Right ventricle myocardium superior (tissue), 1 donor: ENCODE measurements around the gene FAM200A. TPM values are rescaled to one million over a fixed set of nuclear protein-coding genes. Genes with fewer than 3 reads are reported as not detected.
"Not testable (repeated sequence)": the region's sequence is repeated elsewhere in the genome, so short reads cannot be mapped to it uniquely, and the experiment has no call there.

Source experiments
- ATAC-seq: fragments of 200-7000 bp; cut with Tn5 transposase; one replicate; pipeline ENCODE4 v1.9.1; 2020; ENCODE audit warnings: mild to moderate bottlenecking; ENCODE audit not compliant: poor library complexity
- DNase-seq: peaks from one replicate; pipeline ENCODE4 v3.0.0-alpha.2; 2020
- intact Hi-C: fragments of 100-400 bp; cut with DNase I; formaldehyde crosslinking; loops from one replicate; pipeline ENCODE4 v1.11.2; 2022
- total RNA-seq: library from RNA; stranded (reverse); fragmentation: NEBNext Ultra II Directional; extraction: Animal tissue kit (Norgen Biotek cat#: 25700); gene quantifications from one replicate; pipeline ENCODE4 v1.2.1, GENCODE V29; 2021
- donor health status: DM: no; HTN: yes; CAD: no; lungs with severe emphysema.

Gene FAM200A
- total RNA-seq, 1 donor from 2014 or later, result 6.5 TPM

DNA sequence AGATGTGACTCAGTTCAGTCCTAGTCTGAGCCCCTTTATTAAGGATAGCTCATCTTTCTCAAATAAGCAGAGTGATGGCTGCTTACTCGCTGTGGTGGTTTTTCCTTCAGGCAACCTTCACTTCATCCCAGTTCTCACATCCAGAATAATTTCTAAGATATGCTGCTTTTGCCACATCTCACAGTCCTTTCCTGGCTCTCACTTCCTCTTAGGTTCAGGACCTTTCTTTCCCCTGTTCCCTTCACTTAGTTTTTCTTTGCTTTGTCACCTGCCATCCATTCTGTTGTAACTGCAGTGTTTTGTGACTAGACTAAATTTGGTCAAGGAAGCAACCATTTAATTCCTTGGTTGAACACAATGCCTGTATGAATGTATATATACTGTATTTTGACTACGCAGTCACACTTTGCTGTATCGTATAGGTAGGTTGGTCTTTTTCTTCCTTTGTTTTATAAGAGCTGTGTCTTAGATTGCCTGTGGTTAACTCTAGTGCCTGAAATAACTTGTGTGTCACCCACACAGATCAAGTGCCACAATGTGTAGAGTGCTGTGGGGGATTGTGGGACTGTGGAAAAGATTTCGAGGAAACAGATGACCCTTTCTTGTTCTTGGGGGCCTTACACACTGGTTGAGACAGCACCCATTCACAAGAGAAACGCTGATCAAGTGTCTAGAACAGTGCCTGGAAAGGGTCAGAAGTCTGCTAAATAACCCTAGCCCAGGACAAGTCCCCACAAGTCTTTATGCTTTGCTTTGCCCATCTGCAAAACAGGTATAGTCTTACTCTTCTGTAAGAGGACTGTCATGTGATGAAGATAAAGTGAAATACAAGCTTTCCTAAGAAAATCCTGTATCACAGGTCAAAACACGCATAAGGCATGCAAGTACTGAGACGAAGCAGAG is 9.2 kb upstream of the FAM200A start:
- ATAC-seq (no peak), DNase-seq (no peak)
- intact Hi-C loops, result no loop called here

DNA sequence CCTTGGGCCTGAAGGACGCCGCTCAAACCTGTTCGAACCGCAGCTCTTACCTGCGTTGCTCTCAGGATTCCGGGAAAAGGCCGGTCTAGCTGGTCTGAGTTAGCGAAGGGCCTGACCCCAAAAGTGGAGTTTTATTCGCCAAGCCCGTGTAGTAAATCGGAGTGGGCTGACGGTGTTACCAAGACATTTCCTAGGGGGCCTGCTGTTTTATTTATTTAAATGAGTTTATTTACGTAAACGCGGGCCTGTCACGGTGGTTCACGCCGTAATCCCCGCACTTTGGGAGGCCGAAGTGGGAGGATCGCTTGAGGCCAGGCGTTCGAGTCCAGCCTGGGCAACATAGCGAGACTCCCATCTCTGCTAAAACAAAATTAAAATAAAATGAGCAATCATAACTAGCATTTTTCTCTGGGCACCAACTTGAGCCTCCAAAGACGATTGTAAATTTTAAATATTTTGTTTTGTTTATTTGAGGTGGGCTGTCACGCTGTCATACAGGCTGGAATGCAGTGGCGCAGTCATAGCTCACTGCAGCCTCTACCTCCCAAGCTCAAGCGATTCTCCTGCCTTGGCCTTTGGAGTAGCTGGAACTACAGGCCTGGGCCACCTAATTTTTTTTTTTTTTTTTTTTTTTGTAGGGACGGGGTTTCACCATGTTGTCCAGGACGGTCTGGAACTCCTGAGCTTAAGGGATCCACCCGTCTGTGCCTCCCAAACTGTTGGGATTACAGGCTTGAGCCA is 7.4 kb upstream of the FAM200A start:
- intact Hi-C loops, result loop anchor here (10.0 kb wide), 1 partner anchor 55 kb away; the partner anchor contains the start of genes ZKSCAN5 and ZNF394
- DNase-seq (no peak), ATAC-seq (no peak)

DNA sequence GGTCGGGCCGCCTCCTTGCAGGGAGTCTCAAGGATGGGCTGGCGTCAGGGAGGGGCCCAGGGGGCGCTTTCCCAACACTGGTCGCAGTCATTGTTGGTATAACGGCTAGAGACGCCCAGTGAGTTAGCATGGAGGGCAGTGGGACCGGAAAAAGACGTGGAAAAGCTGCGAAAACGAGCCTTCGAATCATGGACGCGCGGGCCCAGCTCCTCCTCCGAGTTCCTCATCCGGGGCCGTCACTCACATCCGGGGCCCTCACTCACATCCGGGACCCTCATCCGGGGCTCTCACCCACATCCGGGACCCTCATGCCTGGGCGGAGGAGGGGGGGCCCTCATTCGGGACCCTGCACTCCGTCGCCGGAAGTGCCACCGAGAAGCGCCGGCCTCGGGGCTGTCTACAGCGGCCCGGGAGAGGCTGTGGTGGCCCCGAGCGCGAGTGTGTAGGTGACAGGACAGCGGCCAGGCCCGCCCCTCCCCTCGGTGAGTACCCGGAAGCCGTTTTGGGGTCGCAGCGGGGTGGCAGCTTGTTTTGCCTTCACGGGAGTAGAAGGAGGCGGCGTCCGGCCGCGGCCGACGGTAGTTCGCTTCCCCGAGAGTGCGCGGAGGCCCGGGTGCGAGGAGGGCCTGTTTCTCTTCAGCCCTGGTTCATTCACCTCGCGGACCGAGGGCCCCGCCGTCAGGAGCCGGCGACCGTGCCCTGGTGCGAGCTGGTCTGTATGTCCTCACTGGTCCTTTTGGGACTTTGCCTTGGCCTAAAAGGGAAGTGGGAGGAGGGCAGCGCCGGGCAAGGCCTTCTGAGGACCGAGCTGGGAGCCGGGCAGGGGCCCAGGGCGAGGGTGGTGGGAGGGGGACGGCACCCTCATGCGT is 6.6 kb upstream of the FAM200A start, which contains the start of gene ZNF655:
Gene ZNF655, plus strand, starts transcription at position 337 of the 869 bp plus-strand sequence. CDS start 1,918 bp downstream, outside the sequence.
- intact Hi-C loops, result loop anchor here (10.0 kb wide), 1 partner anchor 54 kb away; the partner anchor contains the start of genes ZKSCAN5 and ZNF394

DNA sequence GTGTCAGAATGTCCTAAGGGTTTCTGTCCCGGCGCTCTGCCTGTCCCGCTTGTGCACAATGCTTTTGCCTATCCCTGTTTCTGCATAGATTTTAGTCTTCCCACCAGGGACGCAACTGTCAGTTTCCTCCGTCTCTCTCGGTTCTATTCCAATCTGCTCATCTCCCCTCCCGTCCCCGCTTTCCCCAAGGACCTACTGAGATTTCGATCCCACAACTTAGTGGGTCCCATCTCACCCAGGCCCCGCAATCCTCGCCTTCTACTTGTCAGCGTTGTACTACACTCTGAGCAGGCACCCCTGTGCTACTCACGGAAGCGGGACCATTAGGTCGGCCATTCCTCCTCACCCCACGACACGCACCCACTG is 6.0 kb upstream of the FAM200A start:
- intact Hi-C loops, result loop anchor here (10.0 kb wide), 1 partner anchor 53 kb away; the partner anchor contains the start of genes ZKSCAN5 and ZNF394
- DNase-seq (no peak), ATAC-seq (no peak)

More for the DNA sequence above, 6.6 kb upstream of the FAM200A start, which contains the start of gene ZNF655:
- ATAC-seq (peak; percentile 98), DNase-seq (peak; percentile 94)

DNA sequence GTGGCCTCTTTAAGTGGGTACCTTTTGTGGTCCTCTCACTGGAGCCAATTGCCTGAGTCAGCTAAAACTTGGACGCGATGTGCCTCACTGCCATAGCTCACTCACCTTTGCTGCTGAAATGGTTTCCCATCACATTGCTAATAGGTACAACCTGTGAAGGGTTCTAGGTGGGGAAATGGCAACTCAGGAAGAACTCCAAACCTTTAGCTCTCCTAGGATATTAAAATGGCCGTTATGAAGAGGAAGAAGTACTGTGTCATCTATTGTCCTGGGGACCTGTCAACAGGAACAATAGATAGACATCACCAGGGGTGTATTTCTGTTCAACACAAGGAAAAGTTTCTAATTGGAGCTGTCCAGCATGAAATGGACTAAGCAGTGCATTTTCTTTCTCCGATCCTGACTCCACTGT is 5.3 kb upstream of the FAM200A start:
- intact Hi-C loops, result loop anchor here (10.0 kb wide), 1 partner anchor 52 kb away; the partner anchor contains the start of genes ZKSCAN5 and ZNF394
- ATAC-seq (no peak), DNase-seq (no peak)

DNA sequence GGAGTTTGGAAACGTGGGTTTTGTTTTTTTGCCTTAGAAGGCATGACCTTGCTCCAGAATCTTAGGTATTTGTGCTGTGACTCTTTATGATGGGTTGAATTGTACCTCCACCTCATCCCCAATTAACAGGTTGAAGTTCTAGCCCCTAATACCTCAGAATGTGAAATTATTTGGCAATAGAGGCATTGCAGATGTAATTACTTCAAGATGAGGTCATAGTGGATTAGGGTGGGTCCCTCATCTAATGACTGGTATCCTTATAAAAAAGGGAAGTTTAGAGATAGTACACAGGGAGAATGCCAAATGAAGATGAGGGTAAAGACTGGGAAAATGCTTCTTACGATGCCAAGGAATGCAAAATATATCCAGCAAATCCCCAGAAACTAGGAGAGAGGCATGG is 3.0 kb upstream of the FAM200A start:
- ATAC-seq (no peak), DNase-seq (no peak)
- intact Hi-C loops, result loop anchor here (10.0 kb wide), 1 partner anchor 50 kb away; the partner anchor contains the start of genes ZKSCAN5 and ZNF394

DNA sequence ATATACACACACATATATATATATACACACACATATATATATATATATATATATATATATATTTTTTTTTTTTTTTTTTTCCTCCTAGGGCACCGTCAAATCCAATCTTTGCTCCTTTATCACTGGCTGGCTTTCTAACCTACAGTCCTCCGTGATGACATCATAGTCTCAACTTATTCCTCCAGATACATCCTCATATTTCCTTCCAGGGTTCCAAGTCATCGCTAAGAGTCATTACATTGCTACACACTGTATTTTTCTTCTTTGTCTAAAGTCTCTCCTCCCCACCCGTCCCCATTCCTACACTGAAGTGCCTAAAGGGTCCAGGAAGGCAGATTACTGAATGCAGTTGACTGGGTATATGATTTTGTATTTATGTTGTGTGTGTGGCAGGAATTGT is 1.1 kb upstream of the FAM200A start:
- intact Hi-C loops, result loop anchor here (10.0 kb wide), 1 partner anchor 48 kb away; the partner anchor contains the start of genes ZKSCAN5 and ZNF394
- ATAC-seq (no peak), DNase-seq (no peak)

DNA sequence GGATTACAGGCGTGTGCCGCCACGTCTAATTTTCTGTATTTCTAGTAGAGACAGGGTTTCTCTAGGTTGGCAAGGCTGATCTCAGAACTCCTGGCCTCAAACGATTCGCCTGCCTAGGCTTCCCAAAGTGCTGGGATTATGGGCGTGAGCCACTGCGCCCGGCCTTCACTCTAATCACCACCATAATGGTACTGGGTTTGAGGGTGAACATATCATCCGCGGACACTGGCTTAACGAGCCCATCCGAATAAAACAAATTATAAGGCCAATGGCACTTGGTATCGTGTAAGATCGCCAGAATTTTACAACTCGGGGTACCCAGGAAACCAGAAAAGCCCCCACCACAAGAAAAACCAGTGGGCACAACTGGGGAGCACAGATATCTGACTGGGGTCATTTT is 580 bp downstream of the FAM200A start:
- DNase-seq (no peak), ATAC-seq (peak; percentile 14)
- intact Hi-C loops, result loop anchor here (10.0 kb wide), 1 partner anchor 47 kb away; the partner anchor contains the start of genes ZKSCAN5 and ZNF394

DNA sequence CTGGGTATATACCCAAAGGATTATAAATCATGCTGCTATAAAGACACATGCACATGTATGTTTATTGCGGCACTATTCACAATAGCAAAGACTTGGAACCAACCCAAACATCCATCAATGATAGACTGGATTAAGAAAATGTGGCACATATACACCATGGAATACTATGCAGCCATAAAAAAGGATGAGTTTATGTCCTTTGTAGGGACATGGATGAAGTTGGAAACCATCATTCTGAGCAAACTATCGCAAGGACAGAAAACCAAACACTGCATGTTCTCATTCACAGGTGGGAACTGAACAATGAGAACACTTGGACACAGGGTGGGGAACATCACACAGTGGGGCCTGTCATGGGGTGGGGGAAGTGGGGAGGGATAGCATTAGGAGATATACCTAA is 2.4 kb downstream of the FAM200A start:
- intact Hi-C loops, DNase-seq, ATAC-seq: not testable (repeated sequence)

DNA sequence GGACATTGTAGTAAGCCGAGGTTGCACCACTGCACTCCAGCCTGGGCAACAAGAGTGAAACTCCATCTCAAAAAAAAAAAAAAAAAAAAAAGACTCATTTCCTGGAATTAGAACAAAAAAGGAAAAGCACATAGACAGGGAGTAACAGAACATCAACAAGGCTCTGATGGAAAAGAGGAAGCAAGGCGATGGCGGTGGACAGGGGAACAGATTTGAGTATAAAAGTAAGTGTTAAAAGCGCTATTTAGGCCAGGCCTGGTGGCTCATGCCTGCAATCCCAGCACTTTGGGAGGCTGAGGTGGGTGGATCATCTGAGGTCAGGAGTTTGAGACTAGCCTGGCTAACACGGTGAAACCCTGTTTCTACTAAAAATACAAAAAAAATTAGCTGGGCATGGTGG is 6.6 kb downstream of the FAM200A start:
- intact Hi-C loops, DNase-seq, ATAC-seq: not testable (repeated sequence)

DNA sequence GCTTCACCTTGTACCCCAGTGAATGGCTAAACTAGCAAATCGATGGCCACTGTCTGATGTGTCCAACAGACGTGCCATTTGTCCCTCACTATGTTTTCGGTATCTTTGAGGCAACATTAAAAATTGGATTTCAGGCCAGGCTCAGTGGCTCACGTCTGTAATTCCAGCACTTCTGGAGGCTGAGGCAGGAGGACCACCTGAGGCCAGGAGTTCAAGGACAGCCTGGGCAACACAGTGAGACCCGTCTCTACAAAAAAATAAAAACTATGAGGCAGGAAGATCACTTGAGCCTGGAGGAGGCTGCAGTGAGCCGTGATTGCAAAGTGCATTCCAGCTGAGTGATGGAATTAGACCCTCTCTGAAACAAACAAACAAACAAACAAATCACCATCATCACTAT is 8.0 kb downstream of the FAM200A start:
- intact Hi-C loops, result no loop called here
- DNase-seq, result no peak
- no peak for ATAC-seq

DNA sequence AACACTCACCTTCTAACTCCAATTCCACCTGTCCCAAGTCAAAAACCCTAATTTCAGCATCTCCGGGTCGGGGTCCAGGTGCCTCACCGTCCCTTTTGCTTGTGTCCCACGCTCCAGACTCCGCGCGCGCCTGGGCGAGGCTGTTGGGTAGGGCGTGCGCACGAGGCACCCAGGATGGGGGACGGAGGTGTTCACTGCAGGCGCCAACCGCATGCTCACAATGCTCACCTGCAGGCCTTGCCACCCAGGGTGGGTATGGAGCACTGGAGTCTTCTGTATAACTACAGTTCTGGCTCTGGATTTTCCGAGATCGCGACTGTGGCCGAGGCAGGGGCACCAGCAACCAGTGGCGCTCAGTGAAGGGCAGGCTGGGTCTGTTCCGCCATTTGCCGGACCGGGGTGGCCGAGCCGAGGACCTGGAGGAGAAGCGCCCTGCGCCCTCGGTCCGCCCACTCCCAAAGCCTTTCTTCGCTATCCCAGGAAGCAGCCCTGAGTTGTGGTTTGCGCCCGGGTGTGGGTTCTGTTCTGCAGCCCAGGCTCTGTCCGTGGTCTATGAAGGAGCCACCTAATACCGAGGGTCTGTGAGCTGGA is 8.7 kb downstream of the FAM200A start:
- no peak for DNase-seq
- intact Hi-C loops, result no loop called here
- no peak for ATAC-seq

DNA sequence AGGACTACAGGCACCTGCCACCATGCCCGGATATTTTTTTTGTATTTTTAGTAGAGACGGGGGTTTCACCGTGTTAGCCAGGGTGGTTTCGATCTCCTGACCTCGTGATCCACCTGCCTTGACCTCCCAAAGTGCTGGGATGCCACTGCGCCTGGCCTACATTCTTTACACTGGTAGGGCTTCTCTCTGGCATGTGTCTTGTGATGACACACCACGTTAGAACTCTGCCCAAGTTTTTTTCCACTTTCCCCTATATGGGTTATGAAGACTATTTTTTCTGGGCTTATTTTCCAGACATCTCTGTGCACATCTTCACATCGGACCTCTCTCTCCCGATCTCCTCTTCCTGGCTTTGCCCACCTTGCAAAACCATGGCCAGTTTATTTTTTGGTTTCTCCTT is 10.7 kb downstream of the FAM200A start:
- no peak for DNase-seq
- no peak for ATAC-seq
- intact Hi-C loops, result no loop called here

DNA sequence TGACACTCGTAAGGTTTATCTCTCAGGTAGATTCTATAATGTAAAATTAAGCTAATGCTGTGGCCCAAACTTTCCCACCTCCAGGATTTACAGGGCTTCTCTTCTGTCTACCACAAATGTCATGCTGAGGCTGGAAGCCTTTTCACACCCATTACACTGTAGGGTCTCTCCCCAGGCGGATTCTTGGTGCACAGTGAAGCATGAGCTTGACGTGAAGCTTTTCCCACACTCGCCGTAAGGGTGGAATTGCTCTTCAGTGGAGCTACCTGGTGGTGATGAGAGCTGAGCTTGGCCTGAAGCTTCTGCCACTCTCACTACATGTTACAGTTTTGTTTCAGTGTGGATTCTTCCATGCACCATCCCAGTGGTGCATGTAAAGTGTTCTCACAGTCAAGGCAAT is 11.4 kb downstream of the FAM200A start:
- intact Hi-C loops, result no loop called here
- no peak for DNase-seq
- no peak for ATAC-seq

DNA sequence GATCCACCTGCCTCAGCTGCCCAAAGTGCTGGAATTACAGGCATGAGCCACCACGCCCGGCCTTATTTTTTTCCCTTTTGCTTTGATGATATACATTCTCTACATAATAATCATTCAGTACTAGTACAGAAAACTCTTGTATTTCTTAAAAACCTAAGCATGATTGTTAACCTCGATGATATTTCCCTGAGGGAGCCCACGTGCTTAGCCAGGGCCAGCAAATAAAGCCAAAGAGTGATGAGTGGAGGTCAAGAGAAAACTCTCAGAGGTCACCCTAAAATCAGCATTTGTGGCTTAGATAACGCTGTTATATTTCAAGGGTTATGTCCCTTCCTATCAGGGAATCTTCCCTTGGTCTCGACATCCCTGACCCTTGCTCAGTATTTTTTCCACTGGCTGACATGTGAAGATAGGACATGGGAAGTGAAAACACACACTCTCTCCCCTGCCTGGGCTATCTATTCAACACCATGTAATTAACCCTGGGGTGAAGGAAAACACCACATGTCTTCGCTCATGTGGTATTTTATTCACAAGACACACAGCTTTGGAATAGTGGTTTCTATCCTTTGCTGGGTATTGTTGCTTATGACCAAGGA is 12.6 kb downstream of the FAM200A start:
- intact Hi-C loops, result no loop called here
- DNase-seq (no peak), ATAC-seq (no peak)

DNA sequence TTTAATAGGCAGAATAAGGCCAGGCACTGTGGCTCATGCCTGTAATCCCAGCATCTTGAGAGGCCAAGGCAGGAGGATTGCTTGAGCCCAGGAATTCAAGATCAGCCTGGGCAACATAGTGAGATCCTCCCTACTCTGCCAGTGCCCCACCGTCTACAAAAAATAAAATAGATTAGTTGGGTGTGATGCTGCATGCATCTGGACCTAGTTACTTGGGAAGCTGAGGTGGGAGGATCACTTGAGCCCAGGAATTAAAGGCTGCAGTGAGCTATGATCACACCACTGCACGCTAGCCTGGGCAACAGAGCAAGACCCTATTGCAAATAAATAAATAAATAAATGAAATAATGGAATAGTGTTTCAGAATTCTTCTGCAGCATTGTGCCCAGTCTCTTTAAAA is 16.2 kb downstream of the FAM200A start:
- no peak for ATAC-seq
- intact Hi-C loops, result no loop called here
- DNase-seq, result no peak

DNA sequence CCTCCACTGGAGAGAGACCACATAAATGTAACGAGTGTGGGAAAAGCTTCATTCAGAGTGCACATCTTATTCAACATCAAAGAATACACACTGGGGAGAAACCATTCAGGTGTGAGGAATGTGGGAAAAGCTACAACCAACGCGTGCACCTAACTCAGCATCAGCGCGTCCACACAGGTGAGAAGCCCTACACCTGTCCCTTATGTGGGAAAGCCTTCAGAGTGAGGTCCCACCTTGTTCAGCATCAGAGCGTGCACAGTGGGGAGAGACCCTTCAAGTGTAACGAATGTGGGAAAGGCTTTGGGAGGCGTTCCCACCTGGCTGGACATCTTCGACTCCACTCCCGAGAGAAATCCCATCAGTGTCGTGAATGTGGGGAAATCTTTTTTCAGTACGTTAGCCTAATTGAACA is 20.6 kb downstream of the FAM200A start:
- DNase-seq (no peak), ATAC-seq (no peak)
- intact Hi-C loops, result no loop called here
